Spleen (tissue), 7 donors: ENCODE results near the gene RYR2.

Source experiments
- CTCF ChIP-seq, 11 experiments: fragments of 200-600 bp in 7 of 11; fragments of 450-650 bp in 4 of 11; sonication (generic) in 4 of 11; IDR thresholded peaks in 8 of 11; conservative IDR thresholded peaks in 3 of 11; 1 replicate in 7 of 11; 2 replicates in 4 of 11; pipeline versions ENCODE4 v1.4.0 to v1.8.0; 2016 to 2021; ENCODE audit warnings: antibody characterized with exemption in 11 of 11, inconsistent platforms in 4 of 11, mild to moderate bottlenecking in 1 of 11
- POLR2A ChIP-seq, 3 donors: fragments of 450-650 bp; IDR thresholded peaks; one replicate each; pipeline ENCODE4 v1.5.1; 2017; ENCODE audit warnings: antibody characterized with exemption in 3 of 3, mild to moderate bottlenecking in 1 of 3
- POLR2AphosphoS5 ChIP-seq, 3 donors: sonication (generic); formaldehyde crosslinking; IDR thresholded peaks; one replicate each; pipeline ENCODE4 v1.5.1; 2017; ENCODE audit warnings: antibody characterized with exemption in 3 of 3
- donor health status: DM: no; HTN: no; CAD: no; lungs with moderate emphysema.
- donor health status: DM: no; HTN: no; CAD: no.
- donor health status: DM: no; HTN: no; CAD: no.

GRCh38 chr1:237065903-237066302, 23.9 kb downstream of the RYR2 start:
- TF ChIP-seq CTCF (IDR thresholded peaks at IDR 0.05 in 8 of 11, conservative IDR thresholded peaks at IDR 0.05 in 3 of 11): no peak
- TF ChIP-seq POLR2A (IDR thresholded peaks at IDR 0.05): no peak
- TF ChIP-seq POLR2AphosphoS5 (IDR thresholded peaks at IDR 0.05): no peak
